Activated T-cell treated with anti-CD3 and anti-CD28 coated beads, Interleukin-2, amount 50 U/mL, for 48 hours (primary cell): ENCODE measurements around the gene ZNF385D.

Experiments used
- DNase-seq, 2 experiments: peaks; one replicate each; pipeline ENCODE4 v3.0.0-alpha.2; 2020

ZNF385D gene

GRCh38 chr3:21747966-21748555, 2.9 kb downstream of the ZNF385D start:
- no peak for DNase-seq

GRCh38 chr3:21747376-21747775, 3.6 kb downstream of the ZNF385D start:
- no peak for DNase-seq

- no peak for DNase-seq
Observed at GRCh38 chr3:21745966-21746365, 5.0 kb downstream of the ZNF385D start.

- no peak for DNase-seq
Observed at GRCh38 chr3:21744793-21745192, 6.2 kb downstream of the ZNF385D start.

GRCh38 chr3:21738935-21739702, 11.9 kb downstream of the ZNF385D start:
- no peak for DNase-seq

GRCh38 chr3:21738283-21738682, 12.7 kb downstream of the ZNF385D start:
- no peak for DNase-seq

- no peak for DNase-seq
Observed at GRCh38 chr3:21734746-21735145, 16.3 kb downstream of the ZNF385D start.

GRCh38 chr3:21729888-21730459, 21.0 kb downstream of the ZNF385D start:
- no peak for DNase-seq

- no peak for DNase-seq
Observed at GRCh38 chr3:21729331-21729730, 21.7 kb downstream of the ZNF385D start.

GRCh38 chr3:21722768-21723167, 28.2 kb downstream of the ZNF385D start:
- no peak for DNase-seq

GRCh38 chr3:21722301-21722700, 28.7 kb downstream of the ZNF385D start:
- no peak for DNase-seq

- no peak for DNase-seq
Observed at GRCh38 chr3:21718943-21719591, 31.9 kb downstream of the ZNF385D start.

GRCh38 chr3:21718161-21718765, 32.7 kb downstream of the ZNF385D start:
- no peak for DNase-seq

GRCh38 chr3:21715662-21716061, 35.3 kb downstream of the ZNF385D start:
- DNase-seq = no peak

- DNase-seq = no peak
Observed at GRCh38 chr3:21705769-21706168, 45.2 kb downstream of the ZNF385D start.

- DNase-seq = no peak
Observed at GRCh38 chr3:21704796-21705195, 46.2 kb downstream of the ZNF385D start.

- DNase-seq = no peak
Observed at GRCh38 chr3:21703291-21703690, 47.7 kb downstream of the ZNF385D start.

GRCh38 chr3:21697707-21698106, 53.3 kb downstream of the ZNF385D start:
- no peak for DNase-seq

- DNase-seq = no peak
Observed at GRCh38 chr3:21694506-21694905, 56.5 kb downstream of the ZNF385D start.

- DNase-seq = no peak
Observed at GRCh38 chr3:21691036-21691435, 60.0 kb downstream of the ZNF385D start.

GRCh38 chr3:21682206-21682605, 68.8 kb downstream of the ZNF385D start:
- no peak for DNase-seq

GRCh38 chr3:21673393-21673792, 77.6 kb downstream of the ZNF385D start:
- DNase-seq = no peak

- no peak for DNase-seq
Observed at GRCh38 chr3:21672303-21672702, 78.7 kb downstream of the ZNF385D start.
